NK-92 (cell line): ENCODE measurements around the gene NUP214.
"Not testable (repeated sequence)": the region's sequence is repeated elsewhere in the genome, so short reads cannot be mapped to it uniquely, and the experiment has no call there.

Experiments used
- DNase-seq: peaks from one replicate; lab custom pipeline; 2025; ENCODE audit not compliant: unreplicated experiment; lab: John Stamatoyannopoulos, UW

The NUP214 gene

GRCh38 chr9:131191032-131191431 lies 65.6 kb downstream of the NUP214 start:
- DNase-seq: not testable (repeated sequence)

DNA sequence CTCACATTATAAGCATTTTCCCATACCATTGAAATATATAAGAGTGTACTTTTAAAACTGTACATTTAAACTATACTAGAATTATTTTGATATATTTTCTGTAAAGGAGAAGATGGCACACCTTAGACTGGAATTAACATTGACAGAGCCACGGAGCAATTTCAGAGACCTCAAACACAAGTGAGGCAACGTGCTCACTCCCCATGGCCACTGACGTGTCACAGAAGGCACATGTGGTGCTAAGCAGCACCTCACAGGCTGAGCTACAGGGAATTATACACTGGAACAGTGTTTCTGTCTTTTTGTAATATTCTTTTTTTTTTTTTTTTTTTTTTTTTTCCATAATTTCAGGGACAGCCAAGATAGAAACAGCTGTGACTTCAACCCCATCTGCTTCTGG lies 66.5 kb downstream of the NUP214 start:
- DNase-seq: no peak

GRCh38 chr9:131193051-131193450 lies 67.7 kb downstream of the NUP214 start:
- no peak for DNase-seq

- DNase-seq: no peak
Observed at GRCh38 chr9:131194762-131195161, 69.4 kb downstream of the NUP214 start.

DNA sequence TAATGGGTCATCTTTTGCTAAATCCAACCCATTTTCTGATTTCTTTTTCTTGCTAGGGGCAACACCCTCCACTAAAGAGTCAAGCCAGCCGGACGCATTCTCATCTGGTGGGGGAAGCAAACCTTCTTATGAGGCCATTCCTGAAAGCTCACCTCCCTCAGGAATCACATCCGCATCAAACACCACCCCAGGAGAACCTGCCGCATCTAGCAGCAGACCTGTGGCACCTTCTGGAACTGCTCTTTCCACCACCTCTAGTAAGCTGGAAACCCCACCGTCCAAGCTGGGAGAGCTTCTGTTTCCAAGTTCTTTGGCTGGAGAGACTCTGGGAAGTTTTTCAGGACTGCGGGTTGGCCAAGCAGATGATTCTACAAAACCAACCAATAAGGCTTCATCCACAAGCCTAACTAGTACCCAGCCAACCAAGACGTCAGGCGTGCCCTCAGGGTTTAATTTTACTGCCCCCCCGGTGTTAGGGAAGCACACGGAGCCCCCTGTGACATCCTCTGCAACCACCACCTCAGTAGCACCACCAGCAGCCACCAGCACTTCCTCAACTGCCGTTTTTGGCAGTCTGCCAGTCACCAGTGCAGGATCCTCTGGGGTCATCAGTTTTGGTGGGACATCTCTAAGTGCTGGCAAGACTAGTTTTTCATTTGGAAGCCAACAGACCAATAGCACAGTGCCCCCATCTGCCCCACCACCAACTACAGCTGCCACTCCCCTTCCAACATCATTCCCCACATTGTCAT lies 72.0 kb downstream of the NUP214 start:
- DNase-seq: no peak

GRCh38 chr9:131198041-131198715 lies 72.8 kb downstream of the NUP214 start:
- no peak for DNase-seq

DNA sequence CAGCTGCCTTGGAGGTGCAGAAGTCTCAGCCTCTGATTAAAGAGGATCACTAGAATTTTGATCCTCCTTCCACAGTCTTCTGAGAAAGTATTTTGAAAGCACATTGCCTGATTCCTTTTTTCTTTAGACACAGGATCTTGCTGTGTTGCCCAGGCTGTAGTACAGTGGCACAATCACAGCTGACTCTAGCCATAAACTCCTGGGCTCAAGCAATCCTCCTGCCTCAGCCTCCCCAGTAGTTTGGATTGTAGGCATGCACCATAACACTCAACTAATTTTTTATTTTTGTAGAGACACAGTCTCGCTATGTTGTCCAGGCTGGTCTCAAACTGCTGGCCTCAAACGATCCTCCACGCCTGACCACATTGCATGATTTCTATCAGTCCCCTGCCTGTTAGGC lies 76.5 kb downstream of the NUP214 start:
- DNase-seq: no peak

GRCh38 chr9:131203431-131204218 lies 78.2 kb downstream of the NUP214 start:
- DNase-seq: no peak

DNA sequence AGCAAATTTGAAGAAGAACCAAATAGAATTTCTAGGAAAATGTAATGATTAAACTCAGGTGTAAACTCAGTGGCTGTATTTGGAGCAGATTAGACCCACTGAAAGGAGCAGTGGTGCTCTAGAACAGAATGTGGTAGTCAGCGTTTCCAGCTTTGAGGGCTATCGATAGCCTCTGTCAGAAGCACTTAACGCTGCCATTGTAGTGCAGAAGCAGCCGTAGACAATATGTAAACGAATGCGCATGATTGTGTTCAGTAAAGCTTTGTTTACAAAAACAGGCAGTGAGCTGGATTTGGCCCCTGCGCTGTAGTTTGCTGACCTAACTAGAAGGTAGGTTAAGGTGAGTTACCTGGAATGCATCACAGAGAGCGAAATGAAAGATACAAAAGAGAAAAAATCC lies 78.9 kb downstream of the NUP214 start:
- DNase-seq: no peak

DNA sequence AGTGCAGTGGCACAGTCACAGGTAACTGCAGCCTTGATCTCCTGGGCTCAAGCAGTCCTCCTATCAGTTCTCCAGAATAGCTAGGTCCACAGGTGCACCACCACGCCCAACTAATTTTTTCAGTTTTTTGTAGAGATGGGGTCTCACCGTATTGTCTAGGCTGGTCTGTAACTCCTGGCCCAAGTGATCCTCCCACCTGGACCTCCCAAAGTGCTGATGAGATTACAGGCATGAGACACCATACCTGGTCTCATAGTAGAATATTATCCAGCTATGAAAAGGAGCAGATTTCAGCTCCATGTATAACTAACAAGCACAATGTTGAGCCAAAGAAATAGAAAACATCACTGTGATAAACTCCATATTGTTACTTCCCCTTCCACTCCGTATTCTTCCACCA lies 81.1 kb downstream of the NUP214 start:
- DNase-seq: no peak

GRCh38 chr9:131211920-131212319 lies 86.5 kb downstream of the NUP214 start:
- not testable (repeated sequence) for DNase-seq

DNA sequence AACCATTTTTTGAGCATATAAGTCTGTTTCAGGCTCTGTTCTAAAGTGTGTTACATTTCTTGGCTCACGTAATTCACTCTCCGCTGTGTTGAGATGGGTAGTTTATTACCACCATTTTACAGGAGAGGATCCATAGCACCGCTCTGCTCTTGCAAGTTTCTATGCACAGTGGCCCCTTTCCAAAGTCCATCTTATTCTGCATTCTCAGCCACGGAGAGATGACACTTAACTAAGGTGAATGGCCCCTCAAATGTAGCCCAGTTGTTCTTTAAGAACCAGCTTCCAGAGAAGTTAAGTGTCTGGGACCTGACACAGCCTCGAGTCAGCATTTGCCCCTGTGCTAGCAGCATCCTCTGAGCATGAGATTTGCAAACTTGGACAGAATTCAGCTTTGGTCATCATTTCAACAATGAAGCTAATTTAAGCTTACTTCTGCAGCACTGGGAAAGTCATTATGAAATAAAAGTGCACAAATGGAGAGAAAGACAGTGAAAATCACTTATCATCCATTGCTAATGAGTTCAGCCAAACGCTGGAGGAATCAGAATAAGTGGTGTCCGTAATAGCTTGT lies 89.0 kb downstream of the NUP214 start:
- no peak for DNase-seq

DNA sequence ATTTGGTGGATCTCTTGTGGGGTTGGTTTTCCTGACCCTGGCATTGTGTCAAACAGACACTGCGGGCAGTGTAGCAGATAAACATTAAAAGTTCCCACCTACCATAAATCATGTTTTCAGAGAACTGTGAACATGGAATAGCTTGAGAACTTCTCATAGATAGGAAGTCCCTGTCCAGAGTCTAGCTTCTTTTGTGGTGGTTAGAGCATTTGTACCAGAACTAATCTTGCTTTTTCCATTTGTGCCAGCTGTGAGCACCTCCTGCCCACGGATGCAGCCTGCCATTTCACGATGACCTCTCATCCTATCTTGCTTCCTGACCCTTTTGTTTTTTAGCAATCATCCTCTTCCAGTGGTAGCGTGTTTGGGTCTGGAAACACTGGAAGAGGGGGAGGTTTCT lies 89.5 kb downstream of the NUP214 start:
- DNase-seq: no peak

- no peak for DNase-seq
Observed at GRCh38 chr9:131216806-131217205, 91.4 kb downstream of the NUP214 start.

GRCh38 chr9:131217331-131218031 lies 92.1 kb downstream of the NUP214 start:
- DNase-seq: no peak

GRCh38 chr9:131218370-131218769 lies 93.0 kb downstream of the NUP214 start:
- no peak for DNase-seq

DNA sequence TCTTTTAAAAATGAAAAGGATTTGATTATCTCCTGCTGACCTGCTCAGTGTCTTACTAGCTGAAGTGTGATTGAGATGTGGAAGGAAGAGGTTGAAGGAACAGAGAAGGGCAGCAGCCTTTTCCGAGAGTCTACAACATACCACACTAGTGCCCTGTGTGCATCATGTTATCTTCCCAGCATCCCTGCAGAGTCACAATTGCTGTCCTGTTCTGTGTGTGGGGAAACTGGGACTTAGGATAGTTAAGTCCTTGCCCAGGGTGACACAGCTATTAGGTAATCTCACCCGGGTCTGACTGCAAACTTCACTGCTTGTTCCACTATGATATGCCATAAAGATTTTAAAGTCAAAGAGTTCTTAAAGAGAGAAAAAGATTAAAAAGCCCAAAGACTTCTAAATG lies 95.1 kb downstream of the NUP214 start:
- DNase-seq: no peak

- DNase-seq: no peak
Observed at GRCh38 chr9:131222460-131222859, 97.1 kb downstream of the NUP214 start.

GRCh38 chr9:131226226-131226625 lies 100.8 kb downstream of the NUP214 start:
- DNase-seq: no peak

DNA sequence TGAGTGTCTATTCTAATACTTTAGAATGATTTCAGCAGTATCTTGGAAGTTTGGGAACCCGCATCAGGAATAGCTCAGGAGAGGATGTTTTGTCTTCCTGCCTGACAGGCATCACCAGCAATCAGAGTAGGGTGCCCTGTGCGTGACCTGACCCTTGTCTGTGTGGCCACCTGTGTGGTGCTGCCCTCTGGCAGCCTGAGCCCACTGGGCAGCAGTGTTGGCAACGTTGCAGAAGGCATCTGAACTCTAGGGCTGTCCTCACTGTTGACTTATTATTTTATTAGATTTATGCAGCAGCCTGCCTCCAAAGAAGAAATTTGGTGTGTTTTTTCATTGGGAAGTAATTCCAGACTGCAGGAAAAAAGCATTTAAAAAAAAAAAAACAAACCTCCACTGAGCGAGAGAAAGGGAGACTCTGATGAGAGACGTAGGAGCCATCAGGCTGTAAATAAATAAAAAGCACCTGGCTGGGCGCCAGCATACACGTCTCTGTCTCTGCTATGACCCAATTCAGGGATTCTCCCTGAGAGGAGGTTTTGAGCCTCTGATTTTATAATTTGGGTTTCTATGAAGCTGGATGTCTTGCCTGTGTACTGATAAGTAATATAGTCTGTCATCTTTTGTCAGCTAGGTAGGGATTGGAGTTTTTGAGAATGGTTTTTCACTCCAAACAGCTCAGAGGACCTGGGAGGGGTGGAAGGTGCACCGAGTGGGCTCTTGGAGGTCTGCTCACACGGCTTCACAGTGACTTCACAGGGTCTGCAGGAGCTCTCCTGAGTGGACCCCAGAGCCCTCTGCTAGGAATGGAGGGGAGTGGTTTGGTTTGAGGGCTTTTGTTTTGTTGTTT lies 101.9 kb downstream of the NUP214 start:
- no peak for DNase-seq
